NOMO-1 (cell line): Measurements from ENCODE around the gene PTCHD1.

Experiments used
- DNase-seq, 2 experiments: peaks; one replicate each; lab custom pipeline; 2025; ENCODE audit not compliant: unreplicated experiment in 2 of 2; lab: John Stamatoyannopoulos, UW

PTCHD1 gene

DNA sequence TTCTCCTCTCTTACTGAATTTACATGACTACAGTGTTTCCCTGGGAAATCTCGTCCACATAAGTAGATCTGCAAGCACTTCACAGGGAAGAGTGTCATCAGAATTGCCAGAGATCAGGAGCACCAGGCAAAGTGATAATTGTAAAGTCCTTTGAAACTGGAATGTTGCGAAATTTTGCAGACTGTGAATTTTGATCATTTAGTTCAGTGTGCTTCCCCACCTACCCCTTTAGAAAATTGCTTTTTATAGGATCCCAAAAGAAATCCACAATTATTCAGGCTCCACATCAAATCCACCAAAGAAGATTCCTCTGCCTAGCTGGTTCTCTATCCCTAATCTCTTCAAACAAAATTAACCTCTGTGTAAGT lies 10.2 kb downstream of the PTCHD1 start:
- no peak for DNase-seq

DNA sequence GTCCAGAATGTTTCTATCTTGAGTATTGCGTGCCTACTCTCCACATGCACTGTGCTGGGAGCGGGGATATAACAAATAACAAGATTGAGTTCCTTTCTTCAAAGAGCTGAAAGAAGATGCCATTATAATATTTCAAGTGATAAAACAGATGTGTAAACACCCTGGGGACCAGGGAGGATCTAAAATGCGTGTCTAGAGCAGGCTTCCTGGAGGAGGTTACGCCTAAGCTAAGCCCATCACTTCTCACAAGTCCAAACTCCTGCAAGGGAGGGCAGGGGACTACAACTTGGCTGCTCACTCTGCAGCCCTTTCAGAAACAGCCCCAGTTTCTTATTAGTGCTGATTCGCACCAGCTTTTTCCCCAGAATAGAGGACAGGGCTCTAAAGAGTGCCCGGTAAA lies 21.5 kb downstream of the PTCHD1 start:
- DNase-seq, result no peak

DNA sequence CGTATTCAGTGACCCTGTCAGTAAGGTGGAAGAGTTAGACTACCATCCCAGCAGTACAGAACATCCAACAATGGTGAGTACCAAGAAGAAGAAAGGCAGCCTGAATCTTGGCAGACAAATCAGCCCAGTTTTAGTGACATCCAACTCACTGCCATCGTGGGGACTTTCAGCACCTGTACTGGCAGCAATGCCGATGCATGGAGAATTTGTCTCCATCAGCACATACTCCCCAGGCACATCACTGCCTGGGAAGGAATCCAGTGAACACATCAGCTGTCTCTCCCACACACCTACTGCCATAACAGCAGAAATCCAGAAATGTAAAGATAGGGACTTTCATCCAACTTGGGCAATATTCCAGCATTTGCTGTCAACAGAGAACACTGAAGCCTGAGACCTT lies 29.8 kb downstream of the PTCHD1 start:
- no peak for DNase-seq

DNA sequence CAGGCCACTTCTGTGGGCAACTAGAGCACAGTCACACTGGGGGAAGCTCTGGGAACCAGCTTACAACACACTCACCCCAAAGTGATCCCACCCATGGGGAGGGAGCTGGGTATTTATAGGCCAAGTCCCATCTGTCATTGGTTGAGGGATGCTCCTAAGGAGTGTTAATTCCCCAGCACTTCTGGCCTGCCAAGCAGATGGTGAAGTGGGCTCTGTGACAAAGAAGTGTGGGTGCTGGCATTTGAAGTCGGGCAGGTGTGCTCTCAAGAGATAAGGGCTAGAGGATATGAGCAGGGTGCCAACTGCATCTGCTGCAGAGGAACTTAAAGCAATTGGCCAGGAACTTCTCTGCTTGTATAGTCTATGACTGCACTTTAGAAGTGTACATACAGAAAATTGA lies 30.9 kb downstream of the PTCHD1 start:
- DNase-seq, result no peak

DNA sequence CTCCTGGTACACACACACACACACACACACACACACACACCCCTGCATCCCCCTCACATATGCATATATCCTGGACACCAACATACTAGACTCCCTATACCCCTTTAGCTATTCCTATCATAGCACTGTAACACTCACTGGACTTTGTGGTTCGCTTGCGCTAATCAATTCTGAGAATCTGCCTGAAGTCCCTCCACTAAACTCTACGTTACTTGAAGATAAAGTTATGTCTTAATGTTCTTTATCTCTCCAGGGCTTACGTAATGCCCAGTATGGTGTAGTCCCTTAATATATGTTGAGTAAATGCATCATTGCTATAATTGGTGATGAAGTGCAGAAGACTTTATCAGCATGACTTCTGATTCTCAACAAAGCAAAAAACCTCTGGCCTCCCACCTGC lies 32.3 kb downstream of the PTCHD1 start:
- no peak for DNase-seq

DNA sequence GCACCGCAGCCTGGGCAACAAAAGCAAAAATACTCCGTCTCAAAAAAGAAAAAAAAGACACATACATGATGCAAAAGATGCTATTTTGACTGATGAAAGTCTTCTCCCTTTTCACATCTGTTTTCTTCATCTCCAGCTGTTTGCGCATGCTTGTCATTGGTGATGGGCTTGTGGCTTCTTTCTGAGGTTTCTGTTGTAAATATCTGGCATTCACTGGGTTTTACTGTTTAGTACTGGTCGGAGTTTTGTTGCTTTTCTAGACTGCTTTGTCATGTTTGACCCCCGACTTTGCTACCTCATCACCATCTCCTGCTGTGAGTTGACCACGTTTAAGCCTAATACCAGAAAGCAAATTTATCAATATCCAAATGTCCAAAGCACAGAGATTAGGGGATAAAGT lies 34.4 kb downstream of the PTCHD1 start:
- DNase-seq, result no peak

DNA sequence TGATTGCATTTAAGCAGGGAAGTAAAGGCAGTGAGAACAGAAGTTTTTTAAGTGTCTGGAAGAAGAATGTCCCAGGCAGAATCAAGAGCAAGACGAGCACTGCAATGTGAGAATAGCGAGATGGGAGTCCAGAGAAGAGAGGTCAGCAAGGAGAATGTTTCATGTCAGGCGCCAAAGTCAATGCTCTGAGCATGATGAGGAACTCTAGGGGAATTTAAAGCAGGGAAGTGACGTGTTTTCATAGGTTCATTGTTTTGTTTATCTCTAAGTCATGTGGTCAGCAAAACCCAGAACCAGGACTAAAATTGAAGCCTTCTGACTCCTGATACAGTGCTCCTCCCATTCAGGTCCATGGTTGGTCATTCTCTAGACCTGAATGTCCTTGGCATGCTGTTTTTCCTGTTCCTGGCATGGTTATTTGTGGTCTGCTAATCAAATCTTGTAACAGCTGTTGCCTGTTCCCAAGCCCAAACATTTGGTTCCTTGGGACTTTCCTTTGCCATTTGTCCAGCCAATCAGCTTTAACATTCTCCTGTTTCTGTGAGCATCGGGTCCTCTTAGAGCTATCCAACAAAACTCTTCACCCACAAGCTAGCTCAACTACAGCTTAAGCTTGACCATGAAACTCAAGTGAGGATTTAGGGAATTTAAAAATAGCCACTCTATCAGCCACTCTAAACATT lies 37.7 kb downstream of the PTCHD1 start:
- no peak for DNase-seq

DNA sequence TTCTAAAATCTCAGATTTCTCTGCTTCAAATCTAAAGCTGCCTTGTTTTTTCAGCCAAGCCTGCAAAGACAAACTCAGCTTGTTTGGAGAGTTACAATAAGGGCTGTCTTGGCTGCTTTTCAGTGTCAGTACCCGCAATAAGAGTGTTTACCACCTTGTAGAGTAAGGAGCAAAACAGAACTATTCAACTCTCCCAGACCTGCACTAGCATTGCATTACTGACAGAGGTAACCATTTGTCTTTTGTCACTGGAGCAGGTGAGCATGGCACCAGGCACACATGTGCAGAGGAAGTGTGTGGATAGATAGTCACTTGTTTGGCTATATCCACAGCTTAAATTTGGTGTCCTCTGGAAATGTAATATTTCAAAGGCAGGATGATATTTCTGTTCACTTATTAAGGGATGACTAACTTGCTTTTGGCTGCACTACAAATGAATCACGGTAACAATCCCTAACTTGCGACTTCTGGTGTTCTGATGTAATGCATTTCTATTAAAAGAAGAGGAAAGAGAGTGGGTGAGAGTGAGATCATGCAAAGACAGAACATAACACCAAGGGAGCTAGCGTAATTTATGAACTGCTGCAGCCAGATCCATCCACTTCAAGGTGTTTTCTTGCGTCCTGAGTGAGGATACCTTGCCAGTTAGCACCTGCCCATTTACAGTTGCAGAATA lies 38.6 kb downstream of the PTCHD1 start:
- DNase-seq, result no peak

DNA sequence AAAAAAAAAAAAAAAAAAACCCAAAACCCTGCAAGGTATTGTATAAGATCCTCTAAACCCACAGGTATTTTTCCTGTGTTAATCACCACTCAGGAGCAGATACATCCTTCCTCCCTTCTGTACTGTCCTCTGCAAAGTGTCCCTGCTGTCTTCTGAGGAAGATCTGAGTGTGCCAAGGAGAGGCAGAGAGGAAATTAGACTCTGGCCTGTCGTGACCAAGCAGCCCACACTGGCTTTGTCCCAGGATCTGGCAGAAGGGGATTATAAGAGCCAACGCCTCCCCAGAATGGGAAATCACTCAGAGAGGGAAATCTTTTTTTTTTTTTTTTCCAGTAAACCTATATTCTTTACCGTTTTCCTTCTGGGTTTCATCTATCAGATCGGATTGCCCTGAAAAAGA lies 39.6 kb downstream of the PTCHD1 start:
- DNase-seq, result no peak

DNA sequence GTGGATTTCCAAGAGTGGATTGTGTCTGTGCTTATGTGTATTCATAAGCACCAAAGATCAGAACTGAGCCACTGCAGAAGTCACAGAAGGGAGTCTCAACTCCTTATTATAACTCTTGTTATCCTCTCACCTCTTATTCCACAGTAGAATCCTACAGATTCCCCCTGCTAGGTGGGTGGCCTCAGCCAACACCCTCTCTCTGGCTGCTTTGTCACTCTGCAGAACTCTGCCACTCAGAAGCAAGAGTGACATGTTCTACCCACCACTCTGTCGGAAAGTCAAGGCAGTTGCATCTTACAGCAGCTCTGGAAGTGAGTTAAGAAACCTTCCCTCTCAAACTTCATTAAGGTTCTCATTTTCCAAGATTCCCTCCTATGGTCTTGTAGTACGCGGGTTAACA lies 41.9 kb downstream of the PTCHD1 start:
- no peak for DNase-seq

DNA sequence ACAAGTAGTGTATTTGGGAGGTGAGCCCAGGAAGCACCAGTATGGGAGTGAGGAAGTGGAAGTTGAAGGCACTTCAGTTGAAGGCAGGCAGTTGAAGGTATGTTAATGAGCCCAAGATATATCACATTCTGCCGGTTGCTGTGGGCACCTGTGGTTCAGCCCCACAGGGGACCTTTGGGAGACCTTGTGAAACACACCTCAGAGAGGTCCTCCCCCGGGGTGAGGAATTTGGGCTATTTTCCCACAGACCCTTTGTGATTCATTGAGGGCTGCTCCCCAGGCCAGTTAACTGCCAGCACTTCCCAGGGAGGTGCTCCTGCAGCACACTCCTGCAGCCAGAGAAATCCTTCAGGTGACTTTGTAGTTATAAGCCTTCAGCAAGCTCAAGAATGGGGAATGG lies 45.9 kb downstream of the PTCHD1 start:
- no peak for DNase-seq

DNA sequence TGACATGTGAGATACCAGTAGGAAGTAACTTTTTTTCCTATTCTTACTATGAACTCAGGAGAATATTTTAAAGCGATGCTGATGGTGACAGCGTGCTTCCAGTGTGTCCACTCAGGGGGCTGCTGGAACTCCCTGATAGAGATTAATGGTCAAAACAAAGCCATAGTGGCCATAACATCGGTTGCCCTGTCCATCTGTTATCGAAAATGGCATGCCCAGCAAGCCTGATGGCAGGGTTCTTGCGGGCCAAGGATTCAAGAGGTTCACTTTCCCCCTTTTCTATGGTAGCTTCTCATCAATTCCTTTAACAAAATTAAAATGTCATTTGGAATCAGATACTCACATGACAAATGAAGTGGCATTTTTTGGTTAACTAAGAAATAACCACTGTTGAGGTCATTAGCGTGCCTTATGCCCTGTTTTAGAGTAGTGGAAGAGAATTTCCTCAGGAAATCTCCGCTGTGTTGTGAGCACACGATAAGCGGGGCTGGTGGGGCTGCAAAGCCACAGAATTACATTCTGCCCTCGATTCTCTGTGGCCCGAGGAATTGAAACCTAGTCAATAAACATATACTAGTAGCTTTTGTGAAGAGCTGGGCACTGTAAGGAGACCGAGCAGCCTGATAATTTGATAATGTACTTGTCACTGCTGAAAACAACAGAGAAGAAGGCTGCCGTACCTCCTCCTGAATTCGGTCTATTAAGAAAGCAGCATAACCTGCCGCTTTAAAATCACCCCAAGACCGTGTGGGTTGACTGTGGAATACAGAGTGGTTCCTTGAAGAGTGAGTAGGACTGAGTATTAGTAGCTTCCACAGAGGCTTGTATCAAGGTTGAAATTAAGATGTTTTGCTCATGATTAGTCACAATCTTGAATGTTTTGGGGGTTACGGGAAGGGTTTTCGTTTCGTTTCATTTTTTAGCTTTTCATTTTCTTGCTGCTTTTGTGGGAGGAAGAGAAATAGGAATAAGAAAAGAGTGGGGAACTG lies 46.7 kb downstream of the PTCHD1 start:
- DNase-seq, result no peak

DNA sequence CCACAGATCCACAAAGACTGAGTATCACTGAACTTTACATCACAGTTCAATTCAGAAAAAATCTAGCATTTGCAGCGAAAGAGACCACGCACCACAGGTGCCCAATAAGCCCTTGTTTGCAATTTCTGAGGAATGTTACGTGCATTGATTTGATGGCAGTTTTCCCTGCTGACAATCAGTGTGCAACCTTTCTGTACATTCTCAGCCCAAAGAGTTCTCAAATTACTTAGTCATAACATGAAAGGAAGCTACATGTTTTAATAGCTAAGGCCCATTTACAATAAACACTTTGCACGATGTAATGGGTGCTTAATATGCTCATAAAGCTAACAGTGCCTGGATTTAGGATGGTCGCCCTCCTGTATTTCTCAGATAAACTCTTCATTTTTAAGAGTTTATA lies 47.9 kb downstream of the PTCHD1 start:
- DNase-seq, result no peak

DNA sequence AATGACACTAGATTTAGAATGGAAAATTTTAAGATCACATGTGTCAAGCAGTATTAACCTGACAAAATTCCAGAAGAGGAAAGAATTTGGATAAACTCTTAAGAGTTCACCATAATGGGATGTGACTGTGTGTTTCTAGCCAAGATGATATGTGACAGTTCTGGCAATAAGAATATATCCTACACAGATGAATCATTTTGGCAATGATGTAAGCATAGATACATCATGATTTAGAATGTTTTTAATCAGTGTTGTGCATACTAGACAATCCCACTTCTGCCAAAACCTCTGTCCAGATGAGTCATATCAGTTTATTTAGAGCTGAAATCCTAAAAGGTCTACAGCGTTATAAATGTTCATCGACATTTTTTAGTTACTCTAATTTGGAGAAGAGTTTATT lies 48.8 kb downstream of the PTCHD1 start:
- DNase-seq, result no peak

DNA sequence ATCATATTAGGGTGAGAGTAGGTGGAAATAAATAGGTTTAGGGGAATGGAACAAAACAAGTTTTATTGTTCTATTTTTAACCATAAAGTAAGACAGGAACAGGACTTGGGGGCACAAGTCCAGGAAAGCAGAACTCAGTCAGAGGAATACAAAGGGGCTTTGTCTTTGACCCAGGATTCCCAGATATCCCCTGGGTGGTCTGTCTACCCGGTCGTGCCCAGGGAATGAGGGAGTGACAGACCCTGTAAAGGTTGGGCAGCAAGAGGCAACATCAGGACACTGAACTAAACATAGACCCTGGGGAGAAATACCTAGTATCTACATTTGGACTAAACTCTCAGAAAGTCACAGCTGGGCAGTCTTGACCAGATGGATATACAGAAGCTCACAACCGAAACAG lies 50.6 kb downstream of the PTCHD1 start:
- no peak for DNase-seq

DNA sequence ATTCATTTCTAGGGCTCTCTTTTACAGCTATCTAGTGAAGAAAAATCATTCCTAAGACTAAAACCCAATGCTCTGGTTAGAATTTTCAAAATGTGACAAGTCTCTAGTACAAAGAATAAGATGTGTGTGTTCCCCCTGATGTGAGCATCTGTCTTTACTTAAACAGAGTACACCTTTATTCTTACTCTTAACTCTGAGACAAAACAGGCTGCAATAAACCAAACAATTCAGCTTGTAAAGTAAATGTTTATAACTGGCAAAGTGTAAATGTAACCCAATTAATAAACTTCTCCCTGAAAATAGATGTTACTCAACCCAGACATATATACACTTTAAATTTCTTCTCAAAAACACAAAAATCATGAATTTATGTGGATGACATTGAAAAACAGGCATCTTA lies 51.6 kb downstream of the PTCHD1 start:
- DNase-seq, result no peak

DNA sequence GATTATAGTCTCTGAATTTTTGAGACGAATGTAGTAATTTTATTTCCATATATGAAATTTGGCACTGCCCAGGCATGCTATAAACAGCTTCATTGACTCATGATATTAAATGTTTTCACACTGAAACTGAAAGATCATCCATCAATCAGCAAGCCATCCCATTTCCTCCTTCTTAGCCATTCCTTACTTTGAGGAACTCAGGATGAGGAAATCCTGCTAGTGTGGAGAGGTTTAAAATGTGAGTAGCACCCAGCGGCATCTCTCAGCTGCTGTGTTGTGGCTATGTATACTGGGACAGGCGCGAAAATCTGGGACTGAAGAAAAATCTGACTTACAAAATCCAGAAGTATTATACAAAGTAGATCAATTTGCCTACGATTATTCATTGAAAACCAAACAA lies 52.1 kb downstream of the PTCHD1 start:
- no peak for DNase-seq

DNA sequence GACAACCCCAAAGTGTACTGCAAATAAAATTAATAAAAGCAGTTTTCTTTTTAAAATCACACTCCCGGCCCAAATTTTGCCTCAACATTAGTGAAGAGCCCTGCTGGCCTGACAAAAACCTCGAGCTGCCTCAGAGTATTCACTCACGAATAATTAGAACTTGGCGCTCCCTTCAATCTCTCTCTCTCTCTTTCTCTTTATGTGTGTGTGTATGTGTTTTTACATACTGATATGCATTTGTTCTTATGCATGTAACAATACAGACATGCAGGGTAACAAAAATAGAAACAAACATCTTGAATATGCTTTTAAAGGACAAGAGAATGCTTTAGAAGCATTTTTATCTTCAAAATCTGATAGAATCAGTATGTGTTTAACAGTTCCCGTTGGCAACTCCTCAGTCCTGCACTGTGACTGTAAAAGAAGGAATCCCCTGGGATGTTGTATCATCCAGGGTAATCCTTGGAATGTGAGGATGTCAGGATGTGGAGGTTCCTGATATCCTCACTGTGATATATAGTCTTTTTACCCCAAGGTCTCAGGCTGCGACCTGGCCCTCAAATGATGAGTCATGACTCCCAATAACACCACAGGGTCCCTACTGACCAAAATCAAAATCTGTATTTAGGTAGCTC lies 53.0 kb downstream of the PTCHD1 start:
- no peak for DNase-seq

DNA sequence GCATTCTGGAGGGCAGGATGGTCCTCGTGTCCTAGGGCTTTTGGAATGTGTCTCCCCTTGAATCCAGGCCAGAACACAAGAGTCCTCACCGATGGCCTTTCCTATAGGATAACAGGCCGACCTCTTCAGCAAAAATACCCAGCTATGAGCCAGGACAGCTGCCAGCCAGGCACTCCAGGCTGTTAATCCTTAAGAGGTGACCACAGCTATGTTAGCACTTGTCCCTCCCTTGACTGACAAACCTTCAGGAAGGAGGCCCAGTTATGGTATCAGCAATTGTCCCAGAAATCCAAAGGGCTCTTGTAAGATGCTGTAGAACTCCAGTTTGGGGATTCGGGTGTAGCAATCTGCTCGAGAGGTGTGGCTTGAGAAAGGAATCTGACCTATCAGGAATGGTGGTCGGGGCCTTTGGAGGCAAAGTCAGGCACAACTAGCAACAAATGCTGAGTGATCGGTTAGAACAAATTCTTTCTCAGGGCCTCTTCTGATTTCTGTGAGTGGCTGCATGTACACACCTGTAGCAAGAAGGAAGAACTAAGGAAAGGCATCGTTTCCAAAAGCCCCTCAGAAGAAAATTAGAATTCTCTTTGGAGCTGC lies 54.6 kb downstream of the PTCHD1 start:
- no peak for DNase-seq

DNA sequence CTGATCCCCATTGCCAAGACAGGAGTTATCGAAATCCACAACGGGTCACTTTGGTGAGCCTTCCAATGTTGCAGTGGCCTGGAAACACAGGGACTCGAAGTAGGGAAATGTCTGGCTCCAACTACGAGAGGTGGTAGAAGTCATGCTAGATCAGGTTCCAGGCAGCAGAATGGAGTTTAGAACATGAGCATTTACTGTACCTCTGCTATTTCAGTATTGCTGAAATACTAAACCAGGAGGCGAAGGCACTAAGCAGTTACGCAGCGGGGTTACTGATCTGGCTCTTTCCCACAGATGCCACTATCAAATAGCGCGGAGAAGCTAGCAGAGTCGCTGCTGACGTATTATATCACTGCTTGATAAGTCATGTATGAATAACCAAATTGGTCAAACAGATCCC lies 56.3 kb downstream of the PTCHD1 start:
- DNase-seq, result no peak

DNA sequence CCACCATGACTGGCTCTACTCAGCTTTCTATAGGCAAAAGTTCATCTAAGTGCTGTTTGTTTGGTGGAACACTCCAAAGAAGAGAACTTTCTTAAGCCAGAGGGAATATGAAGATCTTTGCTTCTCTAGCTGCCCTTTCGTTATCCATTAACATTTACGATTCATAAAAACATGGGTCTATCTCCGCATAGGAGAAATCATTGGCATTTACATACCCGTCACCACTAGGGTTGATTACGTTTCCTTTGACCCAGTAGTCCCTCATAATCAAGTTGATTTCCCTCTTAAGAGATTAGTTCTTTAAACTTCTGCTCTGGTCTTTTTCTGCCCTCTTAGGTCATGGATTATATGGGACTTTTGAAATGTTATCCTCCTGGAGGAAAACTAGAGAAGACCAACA lies 57.5 kb downstream of the PTCHD1 start:
- no peak for DNase-seq
